ENCODE data around the gene DCP1B. TPM values are rescaled to one million over a fixed set of nuclear protein-coding genes. Genes with fewer than 3 reads are reported as not detected.

DCP1B gene
- total and polyA plus RNA-seq, 4 donors = 3.5 to 5.5 (median 4.6) TPM

DNA sequence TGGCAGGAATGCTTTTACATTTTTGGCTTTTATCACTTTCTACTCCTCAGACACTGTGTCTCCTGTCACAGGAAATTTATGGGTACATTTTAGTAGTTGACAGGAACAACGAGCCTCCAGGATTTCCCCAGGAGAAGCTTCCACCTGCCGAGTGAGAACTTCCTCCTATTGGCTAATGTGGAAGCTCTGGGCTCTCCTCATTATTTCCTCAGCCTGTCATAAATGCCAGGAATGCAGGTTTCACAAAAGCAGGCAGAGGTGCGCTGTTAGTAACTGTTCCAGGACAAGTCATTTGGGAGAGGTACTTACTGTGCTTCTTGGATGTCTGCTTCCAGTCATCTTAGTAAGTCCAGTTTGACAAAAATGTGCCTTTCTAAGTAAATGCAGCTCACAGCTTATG lies 19.1 kb upstream of the DCP1B start:
- Histone ChIP-seq H3K9ac (ENCODE audit: low read depth in 1 of 2, low read length in 2 of 2) (no peak overlapping the region), H3K27me3 (ENCODE audit: control insufficient read depth in 4 of 4, insufficient read depth in 4 of 4, low read length in 3 of 4) (no peaks in the 10 kb centered on the region), H3K36me3 (ENCODE audit: control insufficient read depth in 4 of 4, insufficient read depth in 3 of 4, low read depth in 1 of 4, low read length in 3 of 4) (no peaks in the 10 kb centered on the region), H3K4me1 (ENCODE audit: control insufficient read depth in 4 of 4, insufficient read depth in 4 of 4, low read length in 3 of 4) (no peaks in the 10 kb centered on the region), H3K4me3 (ENCODE audit: low read depth in 1 of 3, low read length in 3 of 3) (no peak overlapping the region), H3K27ac (ENCODE audit: low read depth in 1 of 2, low read length in 2 of 2) (no peak overlapping the region), H3K9me3 (ENCODE audit: control insufficient read depth in 4 of 4, low read length in 3 of 4) (no peaks in the 10 kb centered on the region)
- no peak for DNase-seq (ENCODE audit: low spot score)
- TF ChIP-seq TAF1 (conservative IDR thresholded peaks at IDR 0.05) = no peak
- no peak for TF ChIP-seq JUND (IDR thresholded peaks at IDR 0.05)
- TF ChIP-seq, protein P1, sequence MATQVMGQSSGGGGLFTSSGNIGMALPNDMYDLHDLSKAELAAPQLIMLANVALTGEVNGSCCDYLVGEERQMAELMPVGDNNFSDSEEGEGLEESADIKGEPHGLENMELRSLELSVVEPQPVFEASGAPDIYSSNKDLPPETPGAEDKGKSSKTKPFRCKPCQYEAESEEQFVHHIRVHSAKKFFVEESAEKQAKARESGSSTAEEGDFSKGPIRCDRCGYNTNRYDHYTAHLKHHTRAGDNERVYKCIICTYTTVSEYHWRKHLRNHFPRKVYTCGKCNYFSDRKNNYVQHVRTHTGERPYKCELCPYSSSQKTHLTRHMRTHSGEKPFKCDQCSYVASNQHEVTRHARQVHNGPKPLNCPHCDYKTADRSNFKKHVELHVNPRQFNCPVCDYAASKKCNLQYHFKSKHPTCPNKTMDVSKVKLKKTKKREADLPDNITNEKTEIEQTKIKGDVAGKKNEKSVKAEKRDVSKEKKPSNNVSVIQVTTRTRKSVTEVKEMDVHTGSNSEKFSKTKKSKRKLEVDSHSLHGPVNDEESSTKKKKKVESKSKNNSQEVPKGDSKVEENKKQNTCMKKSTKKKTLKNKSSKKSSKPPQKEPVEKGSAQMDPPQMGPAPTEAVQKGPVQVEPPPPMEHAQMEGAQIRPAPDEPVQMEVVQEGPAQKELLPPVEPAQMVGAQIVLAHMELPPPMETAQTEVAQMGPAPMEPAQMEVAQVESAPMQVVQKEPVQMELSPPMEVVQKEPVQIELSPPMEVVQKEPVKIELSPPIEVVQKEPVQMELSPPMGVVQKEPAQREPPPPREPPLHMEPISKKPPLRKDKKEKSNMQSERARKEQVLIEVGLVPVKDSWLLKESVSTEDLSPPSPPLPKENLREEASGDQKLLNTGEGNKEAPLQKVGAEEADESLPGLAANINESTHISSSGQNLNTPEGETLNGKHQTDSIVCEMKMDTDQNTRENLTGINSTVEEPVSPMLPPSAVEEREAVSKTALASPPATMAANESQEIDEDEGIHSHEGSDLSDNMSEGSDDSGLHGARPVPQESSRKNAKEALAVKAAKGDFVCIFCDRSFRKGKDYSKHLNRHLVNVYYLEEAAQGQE (IDR thresholded peaks at IDR 0.05) = no peak
- TF ChIP-seq, protein P2, sequence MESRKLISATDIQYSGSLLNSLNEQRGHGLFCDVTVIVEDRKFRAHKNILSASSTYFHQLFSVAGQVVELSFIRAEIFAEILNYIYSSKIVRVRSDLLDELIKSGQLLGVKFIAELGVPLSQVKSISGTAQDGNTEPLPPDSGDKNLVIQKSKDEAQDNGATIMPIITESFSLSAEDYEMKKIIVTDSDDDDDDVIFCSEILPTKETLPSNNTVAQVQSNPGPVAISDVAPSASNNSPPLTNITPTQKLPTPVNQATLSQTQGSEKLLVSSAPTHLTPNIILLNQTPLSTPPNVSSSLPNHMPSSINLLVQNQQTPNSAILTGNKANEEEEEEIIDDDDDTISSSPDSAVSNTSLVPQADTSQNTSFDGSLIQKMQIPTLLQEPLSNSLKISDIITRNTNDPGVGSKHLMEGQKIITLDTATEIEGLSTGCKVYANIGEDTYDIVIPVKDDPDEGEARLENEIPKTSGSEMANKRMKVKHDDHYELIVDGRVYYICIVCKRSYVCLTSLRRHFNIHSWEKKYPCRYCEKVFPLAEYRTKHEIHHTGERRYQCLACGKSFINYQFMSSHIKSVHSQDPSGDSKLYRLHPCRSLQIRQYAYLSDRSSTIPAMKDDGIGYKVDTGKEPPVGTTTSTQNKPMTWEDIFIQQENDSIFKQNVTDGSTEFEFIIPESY (IDR thresholded peaks at IDR 0.05) = no peak
- no peak for TF ChIP-seq NR2F2 (IDR thresholded peaks at IDR 0.05)
- TF ChIP-seq FOXA2 (IDR thresholded peaks at IDR 0.05) = no peak
- no peak for TF ChIP-seq HNF4A (conservative IDR thresholded peaks at IDR 0.05)
- no peak for TF ChIP-seq EGR1 (IDR thresholded peaks at IDR 0.05; ENCODE audit: low read depth in 2 of 2)
- no peak for TF ChIP-seq GABPA (IDR thresholded peaks at IDR 0.05 in 1 of 2, conservative IDR thresholded peaks at IDR 0.05 in 1 of 2)
- TF ChIP-seq, protein P3, sequence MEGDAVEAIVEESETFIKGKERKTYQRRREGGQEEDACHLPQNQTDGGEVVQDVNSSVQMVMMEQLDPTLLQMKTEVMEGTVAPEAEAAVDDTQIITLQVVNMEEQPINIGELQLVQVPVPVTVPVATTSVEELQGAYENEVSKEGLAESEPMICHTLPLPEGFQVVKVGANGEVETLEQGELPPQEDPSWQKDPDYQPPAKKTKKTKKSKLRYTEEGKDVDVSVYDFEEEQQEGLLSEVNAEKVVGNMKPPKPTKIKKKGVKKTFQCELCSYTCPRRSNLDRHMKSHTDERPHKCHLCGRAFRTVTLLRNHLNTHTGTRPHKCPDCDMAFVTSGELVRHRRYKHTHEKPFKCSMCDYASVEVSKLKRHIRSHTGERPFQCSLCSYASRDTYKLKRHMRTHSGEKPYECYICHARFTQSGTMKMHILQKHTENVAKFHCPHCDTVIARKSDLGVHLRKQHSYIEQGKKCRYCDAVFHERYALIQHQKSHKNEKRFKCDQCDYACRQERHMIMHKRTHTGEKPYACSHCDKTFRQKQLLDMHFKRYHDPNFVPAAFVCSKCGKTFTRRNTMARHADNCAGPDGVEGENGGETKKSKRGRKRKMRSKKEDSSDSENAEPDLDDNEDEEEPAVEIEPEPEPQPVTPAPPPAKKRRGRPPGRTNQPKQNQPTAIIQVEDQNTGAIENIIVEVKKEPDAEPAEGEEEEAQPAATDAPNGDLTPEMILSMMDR (IDR thresholded peaks at IDR 0.05; ENCODE audit: low read depth, low read length, missing input control) = no peak
- 66% methylated on average over 3 of the region's 3 CpGs for WGBS

DNA sequence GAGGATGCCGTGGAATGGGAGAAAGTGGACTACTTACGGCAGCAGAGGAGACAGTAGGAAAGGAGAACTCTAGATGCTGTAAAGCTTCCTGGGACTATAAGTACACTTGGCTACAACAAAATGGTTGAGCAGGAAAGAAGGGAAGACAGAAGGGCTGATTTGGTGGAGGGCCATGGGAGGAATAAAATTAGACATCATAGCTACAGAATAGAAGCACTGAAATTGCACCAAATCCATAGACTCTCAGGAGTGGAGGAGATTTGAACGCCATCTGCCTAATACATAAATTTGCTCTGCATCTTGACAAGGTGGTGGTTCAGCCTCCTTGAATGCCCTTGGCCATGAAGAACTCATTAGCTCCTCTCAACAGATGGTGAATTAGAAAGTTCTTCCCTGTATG lies 16.3 kb upstream of the DCP1B start:
- no peaks in the 10 kb centered on the region for H3K27me3 ChIP-seq (ENCODE audit: control insufficient read depth in 4 of 4, insufficient read depth in 4 of 4, low read length in 3 of 4)
- TF ChIP-seq HNF4A (conservative IDR thresholded peaks at IDR 0.05) = no peak
- TF ChIP-seq, protein P1 (IDR thresholded peaks at IDR 0.05) = no peak
- no peak for TF ChIP-seq FOXA1 (IDR thresholded peaks at IDR 0.05)
- TF ChIP-seq, protein P3 (IDR thresholded peaks at IDR 0.05; ENCODE audit: low read depth, low read length, missing input control) = no peak
- TF ChIP-seq, protein P2 (IDR thresholded peaks at IDR 0.05) = no peak
- TF ChIP-seq NR2F2 (IDR thresholded peaks at IDR 0.05) = no peak
- TF ChIP-seq RXRA (IDR thresholded peaks at IDR 0.05) = no peak
- no peak for TF ChIP-seq EGR1 (IDR thresholded peaks at IDR 0.05; ENCODE audit: low read depth in 2 of 2)
- TF ChIP-seq, protein P4, sequence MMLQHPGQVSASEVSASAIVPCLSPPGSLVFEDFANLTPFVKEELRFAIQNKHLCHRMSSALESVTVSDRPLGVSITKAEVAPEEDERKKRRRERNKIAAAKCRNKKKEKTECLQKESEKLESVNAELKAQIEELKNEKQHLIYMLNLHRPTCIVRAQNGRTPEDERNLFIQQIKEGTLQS (IDR thresholded peaks at IDR 0.05) = no peak
- TF ChIP-seq GABPA (IDR thresholded peaks at IDR 0.05 in 1 of 2, conservative IDR thresholded peaks at IDR 0.05 in 1 of 2) = no peak
- TF ChIP-seq JUND (IDR thresholded peaks at IDR 0.05) = no peak
- no peak for TF ChIP-seq RAD21 (IDR thresholded peaks at IDR 0.05)
- TF ChIP-seq TAF1 (conservative IDR thresholded peaks at IDR 0.05) = no peak

More for the DNA sequence above, 16.3 kb upstream of the DCP1B start:
- no peak for DNase-seq (ENCODE audit: low spot score)
- WGBS = 94% methylated on average over 3 of the region's 3 CpGs
- Histone ChIP-seq H3K4me3 (ENCODE audit: low read depth in 1 of 3, low read length in 3 of 3) (no peak overlapping the region), H3K27ac (ENCODE audit: low read depth in 1 of 2, low read length in 2 of 2) (no peak overlapping the region), H3K36me3 (ENCODE audit: control insufficient read depth in 4 of 4, insufficient read depth in 3 of 4, low read depth in 1 of 4, low read length in 3 of 4) (no peaks in the 10 kb centered on the region), H3K4me1 (ENCODE audit: control insufficient read depth in 4 of 4, insufficient read depth in 4 of 4, low read length in 3 of 4) (no peaks in the 10 kb centered on the region), H3K9me3 (ENCODE audit: control insufficient read depth in 4 of 4, low read length in 3 of 4) (no peaks in the 10 kb centered on the region), H3K9ac (ENCODE audit: low read depth in 1 of 2, low read length in 2 of 2) (no peak overlapping the region)
